ENCODE results near the gene SCGB3A1. TPM values are rescaled to one million over a fixed set of nuclear protein-coding genes. Genes with fewer than 3 reads are reported as not detected.

The SCGB3A1 gene
- total and polyA plus RNA-seq, 9 donors: 0.56 to 1.8 (median 1.1) TPM

DNA sequence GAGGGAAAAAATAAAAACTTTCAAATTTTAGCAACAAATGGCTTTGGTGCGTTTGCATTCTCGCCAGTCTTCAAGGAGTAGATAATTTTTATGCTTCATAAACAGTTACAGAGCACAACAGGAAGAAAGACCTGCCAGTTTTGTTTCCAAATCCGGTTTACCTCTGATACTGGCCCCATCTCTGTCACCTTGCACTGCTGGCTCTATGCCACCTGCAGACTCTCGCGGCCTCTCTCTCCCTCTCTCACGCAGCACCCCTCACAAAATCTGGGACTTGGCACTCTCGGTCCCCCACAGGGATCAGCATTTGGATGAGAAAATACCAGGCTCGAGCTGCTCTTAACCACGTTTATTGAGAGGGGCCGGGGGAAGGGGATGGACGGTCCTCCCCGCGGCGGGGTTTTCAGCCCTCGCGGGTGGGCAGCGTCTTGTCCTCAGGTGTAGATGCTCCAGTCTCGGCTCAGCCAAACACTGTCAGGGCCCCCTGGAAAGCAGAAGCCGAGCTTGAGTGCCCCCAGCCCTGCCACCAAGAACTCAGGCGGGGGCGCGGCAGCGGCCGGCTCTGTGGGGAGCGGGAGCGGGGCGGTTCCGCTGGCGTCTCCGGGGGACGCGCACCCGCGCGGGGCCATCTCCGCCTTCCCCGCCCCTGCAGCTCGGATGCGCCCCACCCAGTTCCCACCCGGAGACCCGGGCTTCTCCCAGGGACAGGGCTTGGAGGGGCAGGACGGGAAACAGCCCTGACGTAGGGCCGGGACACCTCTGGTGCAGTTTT is 1.3 kb downstream of the SCGB3A1 start:
- DNase-seq: no peak
- Histone ChIP-seq H3K4me3 (ENCODE audit: low read length) (peak overlapping the region; percentile 44), H3K27ac (ENCODE audit: low read length) (no peak overlapping the region), H3K36me3 (ENCODE audit: control insufficient read depth, insufficient read depth, low read length) (no peaks in the 10 kb centered on the region), H3K27me3 (ENCODE audit: control insufficient read depth, insufficient read depth, low read length) (peaks cover 40% of the 10 kb centered on the region), H3K4me1 (ENCODE audit: control insufficient read depth, insufficient read depth, low read length) (peaks cover 13% of the 10 kb centered on the region), H3K9me3 (replicated peaks; ENCODE audit: control insufficient read depth, low read depth, low read length) (peaks cover under 1% of the 10 kb centered on the region)
- WGBS (ENCODE audit: insufficient coverage): 4% methylated on average over 40 of the region's 44 CpGs

DNA sequence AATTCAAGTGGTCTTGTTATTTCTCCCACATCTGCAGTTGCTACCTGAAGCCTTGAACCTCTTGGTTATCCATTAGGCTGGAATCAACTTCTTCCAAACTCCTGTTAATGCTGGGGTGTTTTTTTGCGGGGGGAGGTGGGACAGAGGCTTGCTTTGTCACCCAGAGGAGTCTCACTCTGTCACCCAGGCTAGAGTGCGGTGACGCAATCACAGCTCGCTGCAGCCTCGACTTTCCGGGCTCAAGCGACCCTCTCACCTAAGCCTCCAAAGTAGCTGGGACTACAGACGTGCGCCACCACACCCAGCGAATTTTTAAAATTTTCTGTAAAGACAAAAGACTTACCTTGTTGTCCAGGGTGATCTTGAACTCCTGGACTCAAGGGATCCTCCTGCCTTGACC is 4.4 kb downstream of the SCGB3A1 start:
- no peaks in the 10 kb centered on the region for H3K36me3 ChIP-seq (ENCODE audit: control insufficient read depth, insufficient read depth, low read length)
- DNase-seq: no peak
- H3K9me3 ChIP-seq (replicated peaks; ENCODE audit: control insufficient read depth, low read depth, low read length): peaks cover 10% of the 10 kb centered on the region
- H3K27ac ChIP-seq (ENCODE audit: low read length): no peak overlapping the region
- 91% methylated on average over 7 of the region's 10 CpGs for WGBS (ENCODE audit: insufficient coverage)
- peaks cover 32% of the 10 kb centered on the region for H3K27me3 ChIP-seq (ENCODE audit: control insufficient read depth, insufficient read depth, low read length)
- peaks cover 13% of the 10 kb centered on the region for H3K4me1 ChIP-seq (ENCODE audit: control insufficient read depth, insufficient read depth, low read length)
- no peak overlapping the region for H3K4me3 ChIP-seq (ENCODE audit: low read length)

DNA sequence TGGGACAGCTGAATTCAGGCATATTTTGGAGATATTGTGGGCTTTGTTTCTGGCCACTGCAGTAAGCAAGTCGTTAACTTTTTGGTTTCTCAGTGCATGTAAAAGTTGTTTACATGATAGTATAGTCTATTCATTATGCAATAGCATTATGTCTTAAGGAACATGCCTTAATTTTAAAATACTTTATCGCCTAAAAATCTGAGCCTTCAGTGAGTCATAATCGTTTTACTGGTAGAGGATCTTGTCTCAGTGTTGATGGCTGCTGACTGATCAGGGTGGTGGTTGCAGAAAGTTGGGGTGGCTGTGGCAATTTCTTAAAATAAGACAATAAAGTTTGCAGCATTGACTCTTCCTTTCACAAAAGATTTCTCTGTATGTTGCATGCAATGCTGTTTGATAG is 5.1 kb downstream of the SCGB3A1 start:
- H3K4me3 ChIP-seq (ENCODE audit: low read length): no peak overlapping the region
- WGBS (ENCODE audit: insufficient coverage): no CpG with 5 or more reads among the region's 3 CpGs
- H3K4me1 ChIP-seq (ENCODE audit: control insufficient read depth, insufficient read depth, low read length): peaks cover 9% of the 10 kb centered on the region
- peaks cover 29% of the 10 kb centered on the region for H3K27me3 ChIP-seq (ENCODE audit: control insufficient read depth, insufficient read depth, low read length)
- H3K36me3 ChIP-seq (ENCODE audit: control insufficient read depth, insufficient read depth, low read length): no peaks in the 10 kb centered on the region
- H3K9me3 ChIP-seq (replicated peaks; ENCODE audit: control insufficient read depth, low read depth, low read length): peaks cover 10% of the 10 kb centered on the region
- H3K27ac ChIP-seq (ENCODE audit: low read length): no peak overlapping the region
- DNase-seq: no peak

DNA sequence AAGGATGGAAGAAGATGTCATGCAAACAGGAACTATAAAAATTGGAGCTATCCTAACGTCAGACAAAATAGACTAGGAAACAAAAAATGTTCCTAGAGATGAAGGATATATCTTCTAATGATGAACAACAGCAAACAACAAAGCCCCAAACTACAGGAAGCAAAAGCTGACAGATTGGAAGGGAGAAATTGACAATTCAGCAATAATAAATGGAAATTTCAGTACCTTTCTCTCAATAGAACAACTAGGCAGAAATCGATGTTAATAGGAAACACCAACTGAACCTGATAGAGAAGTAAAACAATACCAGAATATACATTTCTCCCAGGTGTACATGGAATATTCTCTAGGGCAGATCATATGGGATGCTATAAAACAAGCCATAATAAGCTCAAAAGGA is 7.6 kb downstream of the SCGB3A1 start:
- no CpG with 5 or more reads among the region's 2 CpGs for WGBS (ENCODE audit: insufficient coverage)
- DNase-seq: no peak
- no peaks in the 10 kb centered on the region for H3K36me3 ChIP-seq (ENCODE audit: control insufficient read depth, insufficient read depth, low read length)
- H3K27me3 ChIP-seq (ENCODE audit: control insufficient read depth, insufficient read depth, low read length): peaks cover 10% of the 10 kb centered on the region
- peaks cover 10% of the 10 kb centered on the region for H3K9me3 ChIP-seq (replicated peaks; ENCODE audit: control insufficient read depth, low read depth, low read length)
- no peaks in the 10 kb centered on the region for H3K4me1 ChIP-seq (ENCODE audit: control insufficient read depth, insufficient read depth, low read length)
- no peak overlapping the region for H3K27ac ChIP-seq (ENCODE audit: low read length)
- H3K4me3 ChIP-seq (ENCODE audit: low read length): no peak overlapping the region

DNA sequence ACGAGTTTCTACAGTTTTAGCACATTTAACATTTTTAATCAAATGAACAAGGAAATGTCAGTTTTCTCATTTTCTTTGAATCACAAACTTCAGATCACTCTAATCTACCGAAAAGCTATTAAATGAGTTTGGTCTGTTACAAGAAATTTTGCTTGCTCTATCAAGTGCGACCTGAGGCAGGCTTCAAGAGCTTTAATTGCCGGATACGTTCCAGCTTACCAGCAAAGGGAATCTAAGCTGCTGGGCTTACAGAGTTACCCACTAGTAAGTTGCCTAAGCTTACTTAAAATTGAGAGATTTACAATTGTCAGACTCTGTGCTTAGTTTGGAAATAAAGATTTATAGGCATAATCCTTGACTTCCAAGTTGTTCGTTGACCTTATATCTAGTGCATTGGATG is 10.6 kb downstream of the SCGB3A1 start:
- Histone ChIP-seq H3K27ac (ENCODE audit: low read length) (no peak overlapping the region), H3K9me3 (replicated peaks; ENCODE audit: control insufficient read depth, low read depth, low read length) (peaks cover 10% of the 10 kb centered on the region), H3K36me3 (ENCODE audit: control insufficient read depth, insufficient read depth, low read length) (peaks cover 4% of the 10 kb centered on the region), H3K27me3 (ENCODE audit: control insufficient read depth, insufficient read depth, low read length) (no peaks in the 10 kb centered on the region), H3K4me3 (ENCODE audit: low read length) (no peak overlapping the region), H3K4me1 (ENCODE audit: control insufficient read depth, insufficient read depth, low read length) (no peaks in the 10 kb centered on the region)
- DNase-seq: no peak
- 70% methylated on average over 1 of the region's 6 CpGs for WGBS (ENCODE audit: insufficient coverage)

DNA sequence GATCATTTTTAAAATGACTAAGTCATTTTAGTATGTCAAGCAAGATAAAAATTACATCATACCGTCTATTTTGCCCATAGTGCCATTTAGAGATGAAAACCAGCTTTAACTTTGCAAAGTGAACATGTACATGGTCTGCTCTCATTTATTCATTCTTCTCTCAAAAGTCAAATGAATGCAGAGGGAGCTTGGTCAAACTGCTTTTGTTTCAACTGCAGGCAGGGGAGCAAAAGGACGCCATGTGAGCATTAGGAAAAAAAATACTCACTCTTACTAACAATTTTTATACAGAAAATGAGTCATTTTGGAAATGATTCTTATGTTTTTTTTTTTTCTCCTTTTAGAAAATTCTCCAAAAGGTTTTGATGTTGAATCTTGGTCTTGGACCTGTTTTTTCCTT is 15.7 kb downstream of the SCGB3A1 start:
- H3K36me3 ChIP-seq (ENCODE audit: control insufficient read depth, insufficient read depth, low read length): peaks cover 26% of the 10 kb centered on the region
- no peak overlapping the region for H3K4me3 ChIP-seq (ENCODE audit: low read length)
- H3K27me3 ChIP-seq (ENCODE audit: control insufficient read depth, insufficient read depth, low read length): no peaks in the 10 kb centered on the region
- DNase-seq: no peak
- WGBS (ENCODE audit: insufficient coverage): no CpG with 5 or more reads among the region's 2 CpGs
- no peak overlapping the region for H3K27ac ChIP-seq (ENCODE audit: low read length)
- H3K9me3 ChIP-seq (replicated peaks; ENCODE audit: control insufficient read depth, low read depth, low read length): no peaks in the 10 kb centered on the region
- H3K4me1 ChIP-seq (ENCODE audit: control insufficient read depth, insufficient read depth, low read length): no peaks in the 10 kb centered on the region

DNA sequence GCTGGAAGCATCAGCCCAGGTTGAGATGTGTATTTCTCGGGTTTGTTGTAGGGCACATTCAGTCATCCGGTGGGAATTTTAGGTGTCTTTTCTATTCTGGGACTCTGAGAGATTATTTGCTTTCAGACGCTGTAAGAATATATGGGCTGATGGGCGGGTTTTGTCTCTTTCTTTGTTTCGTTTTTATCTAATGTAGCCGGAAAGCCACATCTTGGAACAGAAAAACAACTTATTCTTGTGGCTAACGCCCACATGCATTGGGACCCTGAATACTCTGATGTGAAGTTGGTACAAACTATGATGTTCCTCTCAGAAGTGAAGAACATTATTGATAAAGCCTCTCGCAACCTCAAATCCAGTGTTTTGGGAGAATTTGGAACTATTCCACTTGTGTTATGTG is 22.4 kb downstream of the SCGB3A1 start:
- H3K36me3 ChIP-seq (ENCODE audit: control insufficient read depth, insufficient read depth, low read length): peaks cover 44% of the 10 kb centered on the region
- H3K9me3 ChIP-seq (replicated peaks; ENCODE audit: control insufficient read depth, low read depth, low read length): no peaks in the 10 kb centered on the region
- no peak for DNase-seq
- H3K27ac ChIP-seq (ENCODE audit: low read length): no peak overlapping the region
- H3K4me1 ChIP-seq (ENCODE audit: control insufficient read depth, insufficient read depth, low read length): no peaks in the 10 kb centered on the region
- WGBS (ENCODE audit: insufficient coverage): 100% methylated on average over 4 of the region's 8 CpGs
- no peaks in the 10 kb centered on the region for H3K27me3 ChIP-seq (ENCODE audit: control insufficient read depth, insufficient read depth, low read length)
- H3K4me3 ChIP-seq (ENCODE audit: low read length): no peak overlapping the region

DNA sequence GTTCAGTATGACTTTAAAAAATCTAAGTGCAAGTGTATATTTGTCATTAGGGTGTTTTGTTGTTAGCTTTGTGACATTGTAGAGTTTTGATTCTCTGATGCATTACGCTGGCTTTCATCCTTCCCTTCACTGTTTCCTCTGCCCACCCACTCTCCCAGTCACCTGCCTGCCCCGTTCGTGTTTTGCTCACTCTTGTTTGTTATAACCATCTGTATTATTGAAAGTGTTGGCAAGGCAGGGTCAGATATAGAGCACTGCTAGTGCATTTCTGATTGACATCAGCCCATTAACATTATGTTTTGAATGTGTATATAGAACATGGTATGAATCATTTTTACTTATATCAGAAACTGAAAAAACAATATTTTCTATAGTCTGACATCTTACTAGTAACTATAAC is 27.3 kb downstream of the SCGB3A1 start:
- Histone ChIP-seq H3K27ac (ENCODE audit: low read length) (no peak overlapping the region), H3K36me3 (ENCODE audit: control insufficient read depth, insufficient read depth, low read length) (peaks cover 30% of the 10 kb centered on the region), H3K4me3 (ENCODE audit: low read length) (no peak overlapping the region), H3K4me1 (ENCODE audit: control insufficient read depth, insufficient read depth, low read length) (no peaks in the 10 kb centered on the region), H3K27me3 (ENCODE audit: control insufficient read depth, insufficient read depth, low read length) (no peaks in the 10 kb centered on the region), H3K9me3 (replicated peaks; ENCODE audit: control insufficient read depth, low read depth, low read length) (no peaks in the 10 kb centered on the region)
- no CpG with 5 or more reads among the region's 3 CpGs for WGBS (ENCODE audit: insufficient coverage)
- DNase-seq: no peak

DNA sequence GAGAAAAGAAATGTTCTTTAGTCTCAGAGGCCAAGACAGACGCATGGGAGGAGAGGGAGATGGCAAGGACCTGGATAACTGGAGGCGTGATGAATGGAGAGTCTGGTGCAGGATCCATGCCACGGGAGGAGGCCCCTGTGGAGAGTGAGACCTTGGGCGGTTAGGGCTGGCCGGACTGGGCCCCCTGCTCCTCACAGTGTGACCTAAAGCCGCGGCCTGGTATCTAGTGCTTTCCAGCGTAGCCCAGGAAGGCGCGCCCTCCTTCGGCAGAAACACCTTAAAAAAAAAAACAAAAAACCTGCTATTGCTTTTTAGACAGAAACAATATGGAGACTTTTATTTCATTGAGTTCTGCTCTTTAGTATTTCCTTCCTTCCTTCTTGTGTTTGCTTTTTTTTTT is 33.1 kb downstream of the SCGB3A1 start:
- peaks cover 22% of the 10 kb centered on the region for H3K36me3 ChIP-seq (ENCODE audit: control insufficient read depth, insufficient read depth, low read length)
- 77% methylated on average over 4 of the region's 11 CpGs for WGBS (ENCODE audit: insufficient coverage)
- H3K9me3 ChIP-seq (replicated peaks; ENCODE audit: control insufficient read depth, low read depth, low read length): no peaks in the 10 kb centered on the region
- H3K4me3 ChIP-seq (ENCODE audit: low read length): no peak overlapping the region
- DNase-seq: no peak
- H3K4me1 ChIP-seq (ENCODE audit: control insufficient read depth, insufficient read depth, low read length): no peaks in the 10 kb centered on the region
- no peak overlapping the region for H3K27ac ChIP-seq (ENCODE audit: low read length)
- no peaks in the 10 kb centered on the region for H3K27me3 ChIP-seq (ENCODE audit: control insufficient read depth, insufficient read depth, low read length)

DNA sequence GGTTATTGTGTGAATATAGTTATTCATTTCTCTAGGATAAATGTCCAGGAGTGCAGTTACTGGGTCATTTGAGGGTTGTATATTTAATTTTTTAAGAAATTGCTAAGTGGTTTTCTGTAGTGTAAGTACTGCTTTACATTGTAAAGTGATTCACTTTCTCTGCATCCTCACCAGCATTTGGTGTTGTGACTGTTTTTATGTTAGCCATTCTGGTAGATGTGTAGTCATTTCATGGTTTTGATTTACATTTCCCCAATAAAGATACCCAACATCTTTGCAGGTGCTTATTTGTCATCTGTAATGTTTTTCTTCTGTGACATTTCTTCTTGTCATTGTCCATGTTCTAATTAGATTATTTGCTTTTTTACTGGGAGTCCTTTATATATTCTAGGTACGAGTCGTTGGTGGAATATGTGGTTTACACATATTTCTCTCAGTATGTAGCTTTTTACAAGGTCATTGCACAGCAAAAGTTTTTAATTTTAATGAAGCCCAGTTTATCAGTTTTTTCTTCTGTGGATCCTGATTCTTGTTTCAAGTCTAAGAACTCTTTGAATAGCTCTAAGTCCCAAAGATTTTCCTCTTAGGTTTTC is 34.0 kb downstream of the SCGB3A1 start:
- DNase-seq: no peak
- H3K4me1 ChIP-seq (ENCODE audit: control insufficient read depth, insufficient read depth, low read length): no peaks in the 10 kb centered on the region
- H3K27me3 ChIP-seq (ENCODE audit: control insufficient read depth, insufficient read depth, low read length): no peaks in the 10 kb centered on the region
- H3K9me3 ChIP-seq (replicated peaks; ENCODE audit: control insufficient read depth, low read depth, low read length): no peaks in the 10 kb centered on the region
- no CpG with 5 or more reads among the region's 2 CpGs for WGBS (ENCODE audit: insufficient coverage)
- H3K27ac ChIP-seq (ENCODE audit: low read length): no peak overlapping the region
- peaks cover 20% of the 10 kb centered on the region for H3K36me3 ChIP-seq (ENCODE audit: control insufficient read depth, insufficient read depth, low read length)
- no peak overlapping the region for H3K4me3 ChIP-seq (ENCODE audit: low read length)
